HFF-Myc (cell line): Measurements from ENCODE around the gene PIAS2.

Experiments
- DNase-seq: peaks from one replicate; pipeline ENCODE4 v3.0.0-alpha.2; 2011; ENCODE audit warnings: low read depth; ENCODE audit errors: extremely low read depth
- H3K4me3 ChIP-seq: replicated peaks from 2 replicates; pipeline ENCODE4 v1.5.1; 2011; ENCODE audit warnings: low read depth, mild to moderate bottlenecking, control low read depth, low read length
- TF ChIP-seq, protein P1 (sequence below): IDR thresholded peaks from 2 replicates; pipeline ENCODE4 v1.5.1; 2012; ENCODE audit warnings: mild to moderate bottlenecking, low read depth, low read length, control low read depth; ENCODE audit errors: missing control alignments

Gene PIAS2

GRCh38 chr18:46899274-46899948, 17.9 kb downstream of the PIAS2 start:
- TF ChIP-seq, protein P1, sequence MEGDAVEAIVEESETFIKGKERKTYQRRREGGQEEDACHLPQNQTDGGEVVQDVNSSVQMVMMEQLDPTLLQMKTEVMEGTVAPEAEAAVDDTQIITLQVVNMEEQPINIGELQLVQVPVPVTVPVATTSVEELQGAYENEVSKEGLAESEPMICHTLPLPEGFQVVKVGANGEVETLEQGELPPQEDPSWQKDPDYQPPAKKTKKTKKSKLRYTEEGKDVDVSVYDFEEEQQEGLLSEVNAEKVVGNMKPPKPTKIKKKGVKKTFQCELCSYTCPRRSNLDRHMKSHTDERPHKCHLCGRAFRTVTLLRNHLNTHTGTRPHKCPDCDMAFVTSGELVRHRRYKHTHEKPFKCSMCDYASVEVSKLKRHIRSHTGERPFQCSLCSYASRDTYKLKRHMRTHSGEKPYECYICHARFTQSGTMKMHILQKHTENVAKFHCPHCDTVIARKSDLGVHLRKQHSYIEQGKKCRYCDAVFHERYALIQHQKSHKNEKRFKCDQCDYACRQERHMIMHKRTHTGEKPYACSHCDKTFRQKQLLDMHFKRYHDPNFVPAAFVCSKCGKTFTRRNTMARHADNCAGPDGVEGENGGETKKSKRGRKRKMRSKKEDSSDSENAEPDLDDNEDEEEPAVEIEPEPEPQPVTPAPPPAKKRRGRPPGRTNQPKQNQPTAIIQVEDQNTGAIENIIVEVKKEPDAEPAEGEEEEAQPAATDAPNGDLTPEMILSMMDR = no peak
- DNase-seq = no peak
- no peak overlapping the region for H3K4me3 ChIP-seq

GRCh38 chr18:46894124-46894523, 23.2 kb downstream of the PIAS2 start:
- TF ChIP-seq, protein P1 = no peak

DNA sequence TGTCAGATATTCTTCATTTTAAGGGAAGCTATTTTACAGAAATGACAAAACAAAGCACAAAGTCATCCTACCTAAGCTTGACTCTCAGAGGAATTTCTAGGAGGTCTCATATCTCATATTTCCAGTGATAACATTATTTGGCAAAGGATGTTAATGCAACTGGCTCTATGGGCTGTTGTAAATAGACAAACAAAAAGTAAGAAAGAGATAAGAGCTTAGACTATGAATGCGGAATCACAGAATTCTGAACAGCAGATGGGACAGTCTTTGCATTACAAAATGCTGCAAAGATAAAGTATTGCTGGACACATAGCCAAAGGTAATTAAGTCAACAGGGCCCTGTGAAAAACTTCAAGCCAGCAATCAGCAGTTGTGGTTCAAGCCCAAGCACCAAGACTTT, 23.9 kb downstream of the PIAS2 start:
- DNase-seq = no peak
- H3K4me3 ChIP-seq = no peak overlapping the region
- TF ChIP-seq, protein P1 = no peak

More at GRCh38 chr18:46894124-46894523, 23.2 kb downstream of the PIAS2 start:
- no peak overlapping the region for H3K4me3 ChIP-seq
- no peak for DNase-seq

DNA sequence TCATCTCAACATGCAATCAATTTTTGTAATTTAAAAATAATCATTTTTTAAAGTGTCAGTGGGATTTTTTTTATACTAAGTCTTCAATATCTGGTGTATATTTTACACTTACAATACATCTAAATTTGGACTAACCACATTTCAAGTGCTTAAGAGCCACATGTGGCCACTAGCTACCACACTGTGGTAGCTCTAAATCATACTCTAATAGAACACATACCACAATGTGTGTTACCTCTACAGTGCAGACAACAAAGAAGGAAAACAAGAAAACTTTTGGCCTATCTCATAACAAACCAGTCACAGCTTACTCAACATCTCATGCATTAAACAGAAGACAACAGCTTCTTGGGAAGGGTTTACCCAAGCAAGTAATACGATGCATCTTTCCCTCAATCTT, 24.5 kb downstream of the PIAS2 start:
- H3K4me3 ChIP-seq = no peak overlapping the region
- TF ChIP-seq, protein P1 = no peak
- DNase-seq = no peak

DNA sequence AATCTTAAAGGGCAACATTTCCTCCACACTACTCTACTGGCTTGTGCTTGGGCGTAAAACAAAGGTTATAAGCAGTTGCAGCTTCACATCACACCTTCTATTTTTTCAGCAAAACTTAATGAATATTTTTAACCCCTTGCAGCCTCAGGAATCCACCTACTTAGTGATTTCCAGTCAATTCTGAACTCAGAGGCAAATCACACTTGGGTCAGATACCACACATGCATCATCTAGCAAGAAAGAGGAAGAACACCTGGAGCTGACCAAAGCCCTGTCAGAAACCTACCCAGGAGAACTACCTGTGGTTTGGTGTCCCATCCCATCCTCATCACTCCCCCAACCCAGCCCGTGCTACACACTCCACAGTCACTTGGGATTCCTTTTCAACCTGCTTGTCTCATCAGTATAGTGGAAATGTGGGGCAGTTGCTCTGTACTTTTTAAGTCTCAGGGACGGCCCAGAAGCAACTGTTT, 25.5 kb downstream of the PIAS2 start:
- H3K4me3 ChIP-seq = no peak overlapping the region
- TF ChIP-seq, protein P1 = no peak
- no peak for DNase-seq

DNA sequence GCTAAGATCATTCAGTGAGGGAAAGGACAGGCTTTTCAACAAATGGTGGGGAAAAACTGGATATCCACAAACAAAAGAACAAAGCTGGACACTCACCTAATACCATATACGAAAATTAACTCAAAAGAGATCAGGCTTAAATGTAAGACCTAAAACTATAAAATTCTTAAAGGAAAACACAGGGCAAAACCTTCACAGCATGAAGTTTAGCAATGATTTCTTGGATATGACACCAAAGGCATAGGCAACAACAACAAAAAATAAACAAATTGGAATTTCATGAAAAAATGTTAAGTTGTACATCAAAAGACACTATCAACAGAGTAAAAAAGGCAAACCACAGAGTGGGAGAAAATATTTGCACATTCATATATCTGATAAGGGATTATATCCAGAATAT, 28.3 kb downstream of the PIAS2 start:
- no peak overlapping the region for H3K4me3 ChIP-seq
- TF ChIP-seq, protein P1 = no peak
- DNase-seq = no peak

DNA sequence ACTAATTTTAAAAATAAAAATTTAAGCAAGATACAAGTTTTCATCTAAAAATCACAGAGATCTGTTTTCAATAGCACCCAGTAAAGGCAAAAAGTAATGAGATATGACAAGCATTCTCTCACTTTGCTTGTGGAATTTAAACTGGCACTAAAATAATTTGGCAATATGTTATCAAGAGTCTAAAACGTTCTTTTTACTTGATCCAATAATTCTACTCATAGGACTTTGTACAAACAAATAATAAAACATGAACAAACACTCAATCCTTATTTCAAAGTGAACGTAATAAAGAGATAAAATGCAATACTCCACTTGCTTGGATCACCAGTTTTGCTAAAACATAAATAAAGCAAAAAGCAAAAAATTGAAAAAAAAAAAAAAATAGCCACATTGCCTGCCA, 30.4 kb downstream of the PIAS2 start:
- no peak overlapping the region for H3K4me3 ChIP-seq
- TF ChIP-seq, protein P1 = no peak
- no peak for DNase-seq
